Fibroblast of skin of scalp (primary cell): ENCODE data around the gene ARMH4. TPM values are rescaled to one million over a fixed set of nuclear protein-coding genes. Genes with fewer than 3 reads are reported as not detected.

Experiments used
- DNase-seq: peaks from one replicate; pipeline ENCODE4 v3.0.0-alpha.2; 2013
- polyA plus RNA-seq, 2 experiments: library from polyadenylated mRNA; unstranded; fragments of 120-200 nt; gene quantifications; one replicate each; pipeline ENCODE4 v1.2.1, GENCODE V29; 2013; ENCODE audit not compliant: insufficient read length in 2 of 2

ARMH4 gene
- 10.7 TPM for polyA plus RNA-seq (2013, experiment 1 of 2; ENCODE audit: insufficient read length)
- polyA plus RNA-seq (2013, experiment 2 of 2; ENCODE audit: insufficient read length): 12.0 TPM

GRCh38 chr14:58152014-58152857 is at the start of gene ARMH4:
TSS of gene ARMH4 (minus strand) at chr14:58152213. CDS start at chr14:58139358, 12,855 bp downstream.
- peak; percentile 87 for DNase-seq

GRCh38 chr14:58200846-58201245 is 48.8 kb upstream of the ARMH4 start:
- no peak for DNase-seq

GRCh38 chr14:58200480-58200841 is 48.4 kb upstream of the ARMH4 start:
- DNase-seq: no peak

- peak; percentile 78 for DNase-seq
Observed at GRCh38 chr14:58199726-58200479, 47.9 kb upstream of the ARMH4 start, which contains the start of gene ACTR10. TSS of gene ACTR10 (plus strand) at chr14:58200149. CDS start at chr14:58200218, 69 bp downstream.

- no peak for DNase-seq
Observed at GRCh38 chr14:58198086-58198485, 46.1 kb upstream of the ARMH4 start.

- DNase-seq: no peak
Observed at GRCh38 chr14:58196198-58196597, 44.2 kb upstream of the ARMH4 start.

GRCh38 chr14:58193542-58193941 is 41.5 kb upstream of the ARMH4 start:
- DNase-seq: no peak

GRCh38 chr14:58191763-58192601 is 40.0 kb upstream of the ARMH4 start:
- no peak for DNase-seq

- DNase-seq: no peak
Observed at GRCh38 chr14:58189176-58189575, 37.2 kb upstream of the ARMH4 start.

- no peak for DNase-seq
Observed at GRCh38 chr14:58177125-58177524, 25.1 kb upstream of the ARMH4 start.

- DNase-seq: peak; percentile 86
Observed at GRCh38 chr14:58171090-58171489, 19.1 kb upstream of the ARMH4 start.

- DNase-seq: no peak
Observed at GRCh38 chr14:58167891-58168290, 15.9 kb upstream of the ARMH4 start.

GRCh38 chr14:58167057-58167456 is 15.0 kb upstream of the ARMH4 start:
- DNase-seq: no peak

- peak; percentile 89 for DNase-seq
Observed at GRCh38 chr14:58166005-58166983, 14.3 kb upstream of the ARMH4 start.

- DNase-seq: no peak
Observed at GRCh38 chr14:58160561-58160960, 8.5 kb upstream of the ARMH4 start.

GRCh38 chr14:58151133-58152013 is 640 bp downstream of the ARMH4 start:
- peak; percentile 31 for DNase-seq

- no peak for DNase-seq
Observed at GRCh38 chr14:58150243-58150805, 1.7 kb downstream of the ARMH4 start.

- no peak for DNase-seq
Observed at GRCh38 chr14:58149196-58149595, 2.8 kb downstream of the ARMH4 start.

GRCh38 chr14:58146399-58146798 is 5.6 kb downstream of the ARMH4 start:
- no peak for DNase-seq

GRCh38 chr14:58145936-58146335 is 6.1 kb downstream of the ARMH4 start:
- DNase-seq: no peak
